GM12892 (cell line): ENCODE results near the gene COMMD4.

Experiments
- POLR2A ChIP-seq: IDR thresholded peaks from 2 replicates; pipeline ENCODE4 v1.6.1; 2011; ENCODE audit warnings: low read depth, low read length, control low read depth
- POLR2AphosphoS5 ChIP-seq: IDR thresholded peaks from 2 replicates; pipeline ENCODE4 v1.6.1; 2011; ENCODE audit warnings: low read depth, low read length, control low read depth
- TAF1 ChIP-seq: IDR thresholded peaks from 2 replicates; pipeline ENCODE4 v1.6.1; 2011; ENCODE audit warnings: low read depth, mild to moderate bottlenecking, control low read depth, low read length, borderline replicate concordance

- TF ChIP-seq TAF1 = no peak
- no peak for TF ChIP-seq POLR2AphosphoS5
- no peak for TF ChIP-seq POLR2A
These were observed 2.9 kb downstream of the COMMD4 start for GRCh38 chr15:75338661-75339240.
